ENCODE data around the gene KCNAB2. TPM values are rescaled to one million over a fixed set of nuclear protein-coding genes. Genes with fewer than 3 reads are reported as not detected.
A peak's percentile ranks its signal among the peaks of the same experiment; 100 is the strongest.

KCNAB2 gene
- 1 to 10 TPM; 3.7 to 9.0 (median 5.7) TPM for polyA plus RNA-seq (ENCODE audit: insufficient read length in 10 of 10)
- long read RNA-seq, donor 1, partial matches to known transcripts: 0 of 1 reads
- long read RNA-seq, donor 1, other reads (novel, unspliced or antisense): 0 of 1 reads
- long read RNA-seq, donor 2: 0 reads
- long read RNA-seq, donor 3: 0 reads
- long read RNA-seq, donor 4, partial matches to known transcripts: 0 of 1 reads
- long read RNA-seq, donor 4, other reads (novel, unspliced or antisense): 0 of 1 reads
- long read RNA-seq, donor 5: 0 reads
- long read RNA-seq, donor 6, partial matches to known transcripts: 0 of 1 reads
- long read RNA-seq, donor 6, other reads (novel, unspliced or antisense): 0 of 1 reads
- long read RNA-seq, donor 7, partial matches to known transcripts: 0 of 1 reads
- long read RNA-seq, donor 7, other reads (novel, unspliced or antisense): 0 of 1 reads
- long read RNA-seq, donor 8: 0 reads
- long read RNA-seq, donor 9: 0 reads

DNA sequence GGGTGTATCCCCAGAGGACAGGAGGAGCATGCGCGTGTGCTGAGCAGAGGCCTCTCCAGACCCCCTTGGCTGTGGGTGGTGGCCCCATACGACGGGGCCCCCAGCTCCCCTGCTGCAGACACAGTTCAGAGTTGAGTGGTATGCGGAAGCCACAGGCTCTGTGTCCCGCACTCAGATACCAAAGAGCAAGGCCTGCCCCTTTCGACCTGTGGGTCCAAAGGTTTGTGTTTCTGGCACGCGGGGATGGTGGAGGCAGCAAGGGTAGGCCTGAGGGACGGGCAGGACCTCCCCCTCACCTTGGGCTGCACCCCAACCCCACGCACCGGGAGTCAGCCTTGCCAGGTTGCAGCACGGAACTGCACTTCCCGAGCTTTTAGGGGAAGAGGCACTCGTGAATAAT is at the start of gene KCNAB2:
Gene KCNAB2, plus strand, starts transcription at position 328 of the 400 bp plus-strand sequence. CDS start 5,649 bp downstream, outside the sequence.
- DNase-seq: no peak

DNA sequence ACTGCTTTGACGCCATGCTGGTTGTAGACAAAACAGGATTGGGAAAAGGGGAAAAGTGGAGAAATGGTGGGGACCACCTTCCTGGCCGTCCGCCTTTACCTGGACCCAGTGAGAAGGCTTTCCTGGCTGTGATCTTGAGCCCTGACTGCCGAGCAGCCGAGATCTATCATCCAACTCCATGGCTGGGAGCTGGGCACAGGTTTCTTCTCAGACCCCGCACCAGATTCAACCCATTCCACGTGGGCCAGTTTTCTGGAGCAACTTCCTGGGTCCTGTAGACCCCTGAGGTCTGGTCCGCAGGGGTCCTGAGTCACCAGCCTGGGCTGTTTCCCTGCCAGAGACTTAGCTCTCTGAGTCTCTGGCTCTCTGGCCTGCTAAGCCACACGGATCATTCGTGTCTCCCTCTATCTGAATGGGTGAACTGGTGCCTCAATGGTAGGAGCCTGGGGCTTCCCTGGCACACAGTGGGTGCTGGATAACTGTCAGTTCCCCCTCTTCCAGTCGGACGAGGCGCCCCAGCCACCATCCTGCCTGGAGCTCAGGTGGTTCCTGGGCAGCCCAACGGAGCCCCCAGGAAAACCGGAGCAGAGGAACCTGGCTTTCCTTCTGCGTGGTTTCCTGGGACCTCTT is 48.9 kb upstream of the KCNAB2 start:
- no peak for DNase-seq

DNA sequence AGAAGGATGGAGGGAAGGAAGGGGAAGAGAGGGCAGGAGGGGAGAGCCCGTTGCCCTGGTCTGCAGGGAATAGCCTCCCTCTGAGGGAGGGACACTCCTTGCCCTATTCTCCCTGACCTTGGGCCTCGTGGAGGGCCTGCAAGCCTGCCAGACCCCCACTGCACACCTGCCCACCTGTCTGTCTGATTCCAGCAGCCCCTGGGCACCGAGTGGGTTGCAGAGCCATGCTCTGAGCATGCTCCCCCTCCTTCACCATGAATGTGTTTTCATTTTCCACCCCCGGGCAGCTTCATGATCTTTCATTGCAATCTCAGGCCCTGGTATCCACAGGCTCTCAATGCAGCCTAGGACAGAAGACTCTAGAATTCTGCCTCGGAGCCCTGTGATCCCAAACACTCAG is 48.4 kb upstream of the KCNAB2 start:
- no peak for DNase-seq

DNA sequence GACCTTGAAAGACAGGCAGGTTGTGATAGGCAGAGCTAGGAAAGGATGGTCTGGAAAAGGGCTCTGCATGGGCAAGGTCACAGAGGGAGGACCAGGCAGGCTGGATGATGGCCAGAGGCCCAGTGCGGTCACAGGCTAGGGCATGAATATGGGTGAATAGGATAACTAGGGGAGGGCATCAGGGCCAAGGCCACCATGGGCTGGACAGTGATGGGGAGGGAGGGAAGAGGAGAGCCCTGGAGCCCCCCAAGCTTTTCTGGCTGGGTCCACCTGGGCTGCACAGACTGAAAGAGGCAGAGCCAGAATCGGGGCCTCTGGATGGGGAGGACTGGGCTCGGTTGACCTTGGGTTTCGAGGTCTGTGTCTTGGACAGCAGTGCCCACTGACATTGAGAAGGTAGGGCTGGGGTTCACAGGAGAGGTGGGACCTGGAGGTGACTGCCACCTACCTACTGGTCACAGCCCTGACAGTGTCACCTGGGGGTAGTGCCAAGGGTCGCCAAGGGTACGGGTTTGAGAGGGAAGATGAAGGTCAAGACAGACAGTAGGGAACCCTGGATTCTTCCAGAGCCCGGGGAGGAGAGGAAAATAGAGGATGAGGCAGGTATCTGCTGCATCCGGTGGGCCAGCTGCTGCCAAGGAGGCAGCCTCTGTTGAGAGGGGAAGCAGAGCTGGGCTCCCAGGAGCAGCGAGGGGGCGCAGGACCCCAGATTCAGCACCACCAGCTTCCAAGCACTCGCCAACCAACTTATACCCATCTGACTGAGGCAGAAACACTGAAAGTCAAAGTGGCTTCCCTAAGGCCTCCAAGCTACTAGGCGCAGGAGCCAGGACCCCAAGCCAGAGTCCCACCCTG is 47.4 kb upstream of the KCNAB2 start:
- DNase-seq: no peak

DNA sequence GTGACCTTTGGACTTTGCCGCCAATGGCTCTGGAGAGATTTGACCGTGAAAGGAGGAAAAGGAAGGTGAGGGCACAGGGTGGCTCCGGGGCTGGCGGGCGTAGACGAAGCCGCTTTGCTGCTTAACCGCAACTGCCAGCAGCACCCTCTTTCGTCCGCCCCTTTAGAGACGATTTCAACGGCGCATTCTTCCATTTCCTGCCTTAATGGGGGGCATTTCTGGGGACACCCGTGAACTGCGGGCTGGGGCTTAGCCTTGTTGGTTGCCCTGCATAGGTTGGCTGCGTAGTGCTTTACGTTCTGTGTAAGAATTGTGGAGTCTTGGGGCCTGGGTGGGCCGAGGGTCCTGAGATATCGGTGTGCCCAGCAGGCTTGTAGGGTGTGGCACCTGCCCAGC is 46.8 kb upstream of the KCNAB2 start:
- no peak for DNase-seq

DNA sequence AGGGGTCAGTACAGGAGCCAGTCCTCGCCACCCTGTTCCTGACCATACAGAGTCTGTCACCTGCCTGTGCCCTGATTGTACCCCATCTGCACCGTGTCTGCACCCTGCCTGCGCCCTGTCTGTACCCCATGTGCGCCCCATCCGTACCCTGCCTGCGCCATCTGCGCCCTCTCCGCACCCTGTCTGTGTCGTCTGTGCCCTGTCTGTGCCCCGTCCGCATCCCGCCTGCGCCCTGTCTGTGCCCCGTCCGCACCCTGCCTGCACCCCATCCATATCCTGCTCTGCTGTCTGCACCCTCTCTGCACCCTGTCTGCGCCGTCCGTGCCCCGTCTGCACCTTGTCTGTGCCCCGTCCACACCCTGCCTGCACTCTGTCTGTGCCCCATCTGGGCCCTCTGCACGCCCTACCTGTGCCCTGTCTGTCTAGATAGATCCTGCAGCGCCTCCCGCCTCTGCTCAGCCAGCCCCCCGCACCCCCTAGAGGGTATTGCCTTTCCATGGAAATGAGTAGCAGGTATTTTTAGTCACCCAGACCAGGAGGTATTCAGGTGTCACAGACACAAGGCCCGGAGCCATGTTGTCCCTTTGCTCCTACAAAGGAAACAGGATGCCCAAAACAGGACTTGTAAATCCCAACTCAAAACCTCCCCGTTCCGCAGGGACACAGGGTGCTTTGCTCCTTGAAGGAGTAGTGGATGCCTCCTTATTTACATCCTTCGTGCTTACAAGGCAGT is 45.8 kb upstream of the KCNAB2 start:
- no peak for DNase-seq

DNA sequence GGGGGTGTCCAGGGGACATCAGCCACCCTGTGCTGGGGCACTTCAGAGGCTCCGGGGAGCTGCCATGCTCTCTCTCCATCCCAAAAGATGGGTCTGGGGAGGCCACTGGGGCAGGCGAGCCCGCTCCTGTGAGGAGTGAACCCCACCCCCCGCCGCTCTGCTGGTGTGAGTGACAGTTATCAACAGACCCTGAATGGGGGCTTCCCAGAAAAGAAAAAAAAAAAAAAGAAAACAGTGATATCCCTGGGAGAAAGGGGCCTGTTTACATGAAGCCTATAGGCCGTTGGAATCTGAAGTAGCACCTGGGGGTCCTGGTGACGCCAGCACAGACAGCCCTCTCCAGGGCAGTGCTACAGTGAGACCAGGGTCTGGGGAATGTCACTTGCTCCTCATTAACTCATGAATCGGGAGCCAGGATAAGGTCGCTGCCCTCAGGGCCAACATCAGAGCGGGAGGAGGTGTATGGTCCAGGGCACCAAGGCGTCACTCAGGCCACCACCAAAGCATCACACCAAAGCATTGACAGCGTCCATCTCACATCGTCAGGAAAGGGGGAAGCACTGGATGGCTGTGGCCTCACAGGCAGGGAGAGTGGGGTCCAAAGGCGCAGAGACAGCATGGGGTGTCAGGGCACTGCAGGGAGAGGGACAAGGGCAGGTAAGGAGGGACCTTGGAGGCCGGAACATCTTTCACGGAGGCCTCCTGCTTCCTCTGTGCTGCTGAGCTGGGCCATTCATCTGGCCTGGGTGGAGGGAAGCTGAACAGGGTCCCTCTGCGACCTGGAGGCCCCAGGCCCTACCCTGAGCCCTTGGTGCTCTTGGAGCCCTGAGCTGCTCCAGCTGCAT is 45.0 kb upstream of the KCNAB2 start:
- no peak for DNase-seq

DNA sequence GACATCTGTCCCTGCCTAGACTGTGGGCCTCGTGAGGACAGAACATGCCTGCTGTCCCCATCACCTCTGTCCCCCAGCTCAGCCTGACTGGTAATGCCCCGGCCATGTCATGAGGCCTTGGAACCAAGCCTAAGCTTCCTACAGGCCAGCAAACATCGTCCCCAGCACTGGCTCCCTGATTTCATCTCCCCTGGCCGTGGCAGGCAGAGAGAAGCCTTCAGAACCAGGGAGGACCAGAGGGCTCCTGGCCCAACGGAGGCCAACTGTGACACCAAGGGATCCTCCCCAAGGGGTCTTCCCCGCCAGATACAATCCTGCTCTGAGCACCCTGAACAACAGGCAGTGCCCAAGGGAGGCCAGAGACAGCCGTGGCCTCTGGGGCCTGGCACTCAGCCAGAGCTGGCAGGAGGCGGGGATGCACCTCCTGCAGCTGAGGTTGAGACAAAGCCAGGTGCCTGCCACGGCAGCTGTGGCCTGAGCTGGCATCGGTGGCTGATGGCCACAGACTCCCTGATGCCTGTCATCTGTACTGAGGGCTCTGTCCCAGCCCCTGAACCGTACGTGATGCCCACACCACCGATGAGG is 43.6 kb upstream of the KCNAB2 start:
- DNase-seq: no peak

DNA sequence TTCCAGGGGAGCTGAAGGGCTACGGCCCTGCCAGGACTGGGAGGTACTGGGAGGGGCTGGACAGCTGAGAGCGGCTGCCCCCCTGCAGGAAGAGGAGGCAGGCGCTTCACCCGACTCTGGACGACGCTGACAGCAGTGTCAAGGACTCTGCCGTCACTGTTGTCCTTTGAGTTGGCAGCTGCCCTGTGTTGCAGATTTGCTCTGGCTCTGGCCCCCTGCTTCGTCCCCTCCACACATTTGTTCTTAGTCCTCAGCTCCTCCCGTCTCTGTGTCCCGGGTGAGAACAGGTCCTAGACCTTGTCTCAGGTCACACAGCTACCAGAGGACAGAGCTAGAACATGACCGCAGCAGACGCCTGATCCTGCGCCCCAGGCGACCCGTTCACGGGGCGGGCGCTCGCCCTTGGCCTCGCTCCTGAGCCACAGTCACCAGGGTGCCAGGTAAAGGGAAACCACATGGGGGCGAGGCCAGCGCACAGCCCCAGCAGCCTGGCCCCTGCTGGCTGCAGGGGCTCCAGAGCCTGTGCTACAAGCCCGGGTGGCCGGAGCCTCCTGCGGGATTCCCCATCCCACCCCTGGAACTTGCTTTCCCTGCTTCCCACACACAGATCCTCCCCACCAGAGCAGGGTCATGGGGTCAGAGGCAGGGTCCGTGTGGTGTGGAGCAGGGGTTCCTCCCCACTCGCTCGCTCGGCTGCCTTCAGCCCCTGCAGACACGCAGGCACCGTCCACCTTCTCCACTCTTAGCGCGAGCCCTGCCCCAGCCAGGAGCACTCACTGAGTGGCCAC is 42.8 kb upstream of the KCNAB2 start:
- no peak for DNase-seq

DNA sequence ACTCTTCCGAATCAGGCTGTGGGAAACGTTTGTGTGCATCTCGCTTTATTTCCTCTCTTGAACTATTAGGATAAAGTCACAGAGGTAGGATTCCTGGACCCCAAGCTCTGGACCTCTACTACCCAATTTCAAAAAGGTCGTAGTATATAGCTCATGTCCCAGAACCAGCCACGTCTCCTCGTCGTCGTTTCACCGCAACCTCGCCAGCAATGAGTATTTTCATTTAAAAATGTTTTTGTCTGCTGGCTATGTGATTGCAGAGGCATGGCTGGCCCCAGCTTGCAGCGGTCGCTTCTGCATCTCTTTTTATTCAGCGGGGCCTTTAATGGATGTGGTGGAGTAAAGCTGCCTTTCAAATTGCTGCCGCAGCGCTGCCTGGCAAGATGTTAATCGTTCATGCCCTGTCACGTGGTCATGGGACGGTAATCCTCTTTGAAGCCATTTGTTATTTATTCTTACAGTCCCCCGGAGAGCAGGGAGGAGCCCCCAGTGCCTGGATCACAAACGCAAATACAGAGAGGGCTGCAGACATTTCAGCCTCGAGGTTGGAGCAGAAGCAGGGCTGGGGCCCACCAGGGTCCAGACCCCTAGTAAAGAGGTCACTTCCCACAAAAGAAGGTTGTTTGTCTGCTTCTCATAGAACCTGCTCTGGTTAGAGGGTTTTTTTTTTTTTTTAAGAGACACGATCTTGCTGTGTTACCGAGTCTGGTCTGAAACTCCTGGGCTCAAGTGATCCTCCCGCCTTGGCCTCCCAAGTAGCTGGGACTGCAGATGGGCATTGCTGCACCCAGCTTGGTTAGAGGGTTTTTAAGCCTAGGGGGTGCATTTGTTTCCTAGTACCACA is 41.9 kb upstream of the KCNAB2 start:
- no peak for DNase-seq

DNA sequence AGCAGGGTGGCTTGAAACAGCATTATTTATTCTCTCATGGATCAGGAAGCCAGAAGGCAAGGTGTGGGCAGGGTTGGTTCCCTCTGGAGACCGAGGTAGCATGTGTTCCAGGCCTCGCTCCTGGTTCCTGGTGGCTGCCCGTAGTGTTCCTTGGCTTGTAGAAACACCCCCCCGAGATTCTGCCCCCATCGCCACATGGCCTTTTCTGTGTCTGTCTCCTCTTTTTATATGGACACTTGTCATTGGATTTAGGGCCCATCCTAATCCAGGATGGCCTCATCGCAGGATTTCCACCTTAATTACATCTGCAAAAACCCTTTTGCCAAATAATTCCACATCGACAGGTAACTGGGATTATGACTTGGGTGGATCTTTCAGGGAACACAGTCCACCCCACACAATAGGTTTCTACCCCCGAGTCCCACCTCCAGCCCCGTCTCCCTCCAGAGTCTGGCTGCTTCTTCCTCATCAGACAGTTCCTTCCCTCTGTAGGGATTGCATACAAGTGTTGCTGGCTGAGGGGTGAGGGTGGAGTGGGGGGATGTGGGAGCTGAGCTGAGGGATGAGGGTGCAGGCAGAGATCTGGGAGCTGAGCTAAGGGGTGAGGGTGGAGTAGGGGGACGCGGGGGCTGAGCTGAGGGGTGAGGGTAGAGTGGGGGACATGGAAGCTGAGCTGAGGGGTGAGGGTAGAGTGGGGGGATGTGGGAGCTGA is 41.1 kb upstream of the KCNAB2 start:
- DNase-seq: no peak

DNA sequence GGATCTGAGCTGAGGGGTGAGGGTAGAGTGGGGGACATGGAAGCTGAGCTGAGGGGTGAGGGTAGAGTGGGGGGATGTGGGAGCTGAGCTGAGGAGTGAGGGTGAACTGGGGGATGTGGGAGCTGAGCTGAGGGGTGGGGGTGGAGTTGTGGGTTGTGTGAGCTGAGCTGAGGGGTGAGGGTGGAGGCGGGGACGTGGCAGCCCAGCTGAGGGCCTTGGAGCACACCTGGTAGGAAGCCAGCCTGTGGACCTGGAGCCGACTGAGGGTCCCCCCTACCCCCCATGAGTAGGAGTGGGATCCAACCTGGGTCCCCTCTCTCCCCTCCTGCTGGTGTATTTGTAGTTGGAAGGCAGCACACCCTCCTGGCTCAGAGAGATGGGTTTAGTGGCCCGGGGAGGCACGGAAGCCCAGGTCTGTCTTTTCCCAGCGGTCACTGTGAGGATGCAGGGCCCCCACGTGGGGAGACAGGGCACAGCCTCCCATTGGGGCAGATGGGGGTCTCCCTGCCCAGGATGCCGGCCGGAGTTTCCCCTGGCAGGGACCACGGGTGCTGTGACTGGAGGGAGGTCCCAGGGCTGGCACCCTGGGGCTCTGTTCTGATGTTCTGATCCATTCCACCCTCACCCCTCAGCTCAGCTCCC is 40.3 kb upstream of the KCNAB2 start:
- no peak for DNase-seq

DNA sequence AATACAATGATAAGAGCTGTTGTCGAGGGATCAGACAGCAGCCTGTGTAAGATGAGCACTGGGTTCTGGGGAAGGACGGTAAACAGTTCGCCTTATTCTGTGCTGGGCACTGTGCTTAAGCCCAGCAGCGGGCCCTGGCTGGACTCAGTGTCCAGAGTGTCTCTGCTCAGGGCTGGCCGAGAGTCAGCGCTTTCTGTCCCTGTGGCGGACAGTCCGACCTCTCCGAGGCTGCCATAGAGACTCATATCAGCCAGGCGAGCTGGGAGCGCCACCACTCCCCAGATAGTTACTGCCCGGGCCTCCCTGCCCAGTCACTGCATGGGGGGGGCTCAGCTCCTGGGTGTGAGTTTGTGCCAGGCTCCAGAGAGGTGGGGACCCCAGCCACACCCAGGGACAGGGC is 38.8 kb upstream of the KCNAB2 start:
- no peak for DNase-seq

DNA sequence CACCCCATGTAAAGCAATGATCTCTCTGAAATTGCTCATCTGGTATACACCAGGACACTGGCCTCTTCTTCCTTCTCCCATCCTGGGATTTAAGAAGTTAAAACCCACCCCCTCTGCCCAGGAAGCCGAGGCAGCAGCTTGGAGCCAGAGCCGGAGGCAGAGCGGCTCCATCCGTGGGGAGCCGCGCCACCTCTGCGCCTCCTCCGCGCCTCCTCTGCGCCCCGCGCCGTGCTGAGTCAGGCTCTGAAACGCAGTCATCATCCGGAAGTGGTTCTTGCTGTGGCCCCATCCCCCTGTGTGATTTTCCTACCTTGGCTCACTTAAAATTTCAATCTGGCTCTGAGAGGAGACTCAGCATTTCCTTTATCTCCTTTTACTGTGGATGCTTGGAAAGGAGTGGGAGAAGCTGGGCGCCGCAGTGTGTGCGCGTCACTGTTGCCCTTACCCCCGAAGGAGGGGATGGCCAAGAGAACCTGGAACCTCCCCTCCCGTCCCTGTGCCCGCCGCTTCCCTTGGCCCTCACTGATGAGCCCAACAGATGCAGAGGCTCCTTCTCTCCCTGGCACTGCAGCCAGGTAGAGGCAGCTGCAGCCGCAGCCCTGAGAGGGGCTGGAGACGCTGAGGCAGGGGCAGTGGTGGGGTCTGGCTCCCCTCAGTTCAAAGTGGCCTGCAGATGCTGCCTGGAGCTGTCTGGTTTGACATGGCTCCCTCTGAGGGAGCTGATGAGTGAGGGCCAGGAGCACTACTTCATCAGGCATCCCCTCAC is 38.2 kb upstream of the KCNAB2 start:
- DNase-seq: peak in 1 of 3 donors; percentile 27

DNA sequence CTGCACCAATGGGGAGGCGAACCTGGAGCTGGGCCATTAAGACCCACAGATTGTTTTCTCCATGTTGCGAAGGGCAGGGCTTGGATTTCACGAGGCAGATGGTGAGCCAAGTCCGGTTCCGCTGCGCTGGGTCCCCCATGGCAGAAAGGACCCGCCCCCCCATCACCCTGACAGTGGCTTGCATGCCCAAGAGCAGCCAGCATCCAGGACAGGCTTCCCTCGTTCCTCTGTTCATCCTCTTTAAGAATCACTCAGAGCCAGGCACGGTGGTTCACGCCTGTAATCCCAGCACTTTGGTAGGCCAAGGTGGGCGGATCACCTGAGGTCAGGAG is 37.6 kb upstream of the KCNAB2 start:
- DNase-seq: no peak

DNA sequence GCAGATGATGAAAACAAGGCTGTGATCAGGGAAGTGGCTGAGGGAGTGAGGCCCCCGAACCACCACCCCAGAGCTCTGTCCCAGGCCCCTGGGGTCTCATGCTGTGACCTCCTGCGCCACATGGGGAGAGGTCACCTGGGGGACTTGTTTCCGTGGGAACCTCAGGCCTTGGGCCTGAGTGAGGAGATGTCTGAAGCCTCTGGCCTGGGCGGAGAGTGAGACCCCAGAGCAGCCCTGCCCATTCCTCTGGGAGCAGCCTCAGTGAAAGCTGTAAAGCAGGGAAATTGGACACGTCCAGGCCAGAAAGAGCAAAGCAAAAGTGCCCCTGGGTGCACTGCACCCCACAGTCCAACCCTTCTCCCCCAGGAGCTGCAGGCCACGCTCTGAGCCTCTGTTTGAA is 37.0 kb upstream of the KCNAB2 start:
- DNase-seq: no peak

All from muscle of back (tissue), 13 donors.